H1 (cell line): ENCODE results near the gene FMNL2. TPM values are rescaled to one million over a fixed set of nuclear protein-coding genes. Genes with fewer than 3 reads are reported as not detected.

Source experiments
- BRCA1 ChIP-seq: IDR thresholded peaks from 2 replicates; pipeline ENCODE4 v1.6.1; 2012; ENCODE audit warnings: low read depth, low read length, improper control_type of control experiment
- EGR1 ChIP-seq: IDR thresholded peaks from 2 replicates; pipeline ENCODE4 v1.6.1; 2011; ENCODE audit warnings: low read depth, low read length, borderline replicate concordance
- GABPA ChIP-seq: IDR thresholded peaks from 2 replicates; pipeline ENCODE4 v1.6.1; 2011; ENCODE audit warnings: mild to moderate bottlenecking, low read length, moderate library complexity, borderline replicate concordance; ENCODE audit not compliant: insufficient read depth
- HDAC6 ChIP-seq: IDR thresholded peaks from one replicate; pipeline ENCODE4 v1.7.1; 2012; ENCODE audit warnings: low read depth, mild to moderate bottlenecking, inconsistent platforms, low read length, moderate library complexity
- MAFK ChIP-seq: IDR thresholded peaks from 2 replicates; pipeline ENCODE4 v1.6.1; 2012; ENCODE audit warnings: low read depth, mild to moderate bottlenecking, improper control_type of control experiment, low read length
- RFX5 ChIP-seq: IDR thresholded peaks from 2 replicates; pipeline ENCODE4 v1.6.1; 2011; ENCODE audit warnings: low read depth, low read length, improper control_type of control experiment, borderline replicate concordance
- TAF1 ChIP-seq: IDR thresholded peaks from 2 replicates; pipeline ENCODE4 v1.6.1; 2011; ENCODE audit warnings: mild to moderate bottlenecking, low read depth, low read length
- YY1 ChIP-seq: IDR thresholded peaks from 2 replicates; pipeline ENCODE4 v1.6.1; 2011; ENCODE audit warnings: low read depth, mild to moderate bottlenecking, low read length
- polyA plus RNA-seq, 7 experiments: library from polyadenylated mRNA; depleted of rRNA in 3 of 7; stranded (reverse) in 5 of 7; unstranded in 2 of 7; fragments of >200 nt in 5 of 7; fragments of 200-250 nt in 2 of 7; gene quantifications; 1 replicate in 5 of 7; 2 replicates in 1 of 7; 4 replicates in 1 of 7; pipeline versions ENCODE4 v1.2.1 to v1.2.3, GENCODE V29; 2011 to 2013; ENCODE audit warnings: missing spikeins in 2 of 7, mixed read lengths in 2 of 7
- total RNA-seq: library from RNA; stranded (reverse); fragmentation: NEBNext Ultra II Directional; extraction: Animal tissue kit (Norgen Biotek cat#: 25700); gene quantifications from 2 replicates; pipeline ENCODE4 v1.2.1, GENCODE V29; 2021

Gene FMNL2
- total and polyA plus RNA-seq, 2 of the 8 experiments (the other 6 are each of a cell fraction or from before 2014, with no cell fraction given), result 15.5 to 45.1 TPM

- TF ChIP-seq RFX5 (no peak), HDAC6 (no peak), MAFK (no peak), GABPA (no peak), TAF1 (no peak), YY1 (no peak), BRCA1 (no peak), EGR1 (no peak)
These were observed 142.5 kb downstream of the FMNL2 start (continued) for GRCh38 chr2:152477347-152478092.
